Activated CD4-positive, alpha-beta T cell treated with anti-CD3 and anti-CD28 coated beads, Interleukin-2, Interleukin-4, amounts not matched to agents 100 ng/mL and 50 ng/mL, durations not matched to agents 16 hours and 8 hours (primary cell): ENCODE data around the gene LRRC7.
"Not testable (repeated sequence)": the region's sequence is repeated elsewhere in the genome, so short reads cannot be mapped to it uniquely, and the experiment has no call there.

Experiments
- DNase-seq: peaks from one replicate; pipeline ENCODE4 v3.0.0-alpha.2; 2020; ENCODE audit warnings: low spot score

LRRC7 gene

GRCh38 chr1:69888016-69888415 lies 320.3 kb downstream of the LRRC7 start:
- not testable (repeated sequence) for DNase-seq

GRCh38 chr1:69888657-69889056 lies 320.9 kb downstream of the LRRC7 start:
- no peak for DNase-seq

GRCh38 chr1:69898403-69898947 lies 330.8 kb downstream of the LRRC7 start:
- DNase-seq, result no peak

- DNase-seq, result no peak
These were observed 343.6 kb downstream of the LRRC7 start for GRCh38 chr1:69911301-69911801.

DNA sequence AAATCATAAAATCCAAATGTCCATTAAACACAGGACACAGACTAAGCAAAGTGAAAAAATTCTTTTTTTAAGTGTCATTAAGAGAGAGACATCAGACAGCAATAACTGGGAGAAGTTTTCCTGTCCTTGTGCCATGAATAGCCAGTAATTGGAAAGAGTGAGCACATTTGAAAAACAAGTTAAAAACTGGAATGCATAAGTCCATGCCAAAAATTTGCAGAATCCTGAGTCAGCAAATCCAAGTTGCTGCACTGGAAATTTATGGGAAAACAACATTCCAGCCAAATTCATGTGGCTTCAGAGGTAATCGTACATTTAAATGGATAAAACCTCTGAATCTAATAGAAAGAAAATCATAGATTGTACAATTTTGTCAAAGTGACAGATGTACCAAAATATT lies 346.3 kb downstream of the LRRC7 start:
- DNase-seq, result no peak

DNA sequence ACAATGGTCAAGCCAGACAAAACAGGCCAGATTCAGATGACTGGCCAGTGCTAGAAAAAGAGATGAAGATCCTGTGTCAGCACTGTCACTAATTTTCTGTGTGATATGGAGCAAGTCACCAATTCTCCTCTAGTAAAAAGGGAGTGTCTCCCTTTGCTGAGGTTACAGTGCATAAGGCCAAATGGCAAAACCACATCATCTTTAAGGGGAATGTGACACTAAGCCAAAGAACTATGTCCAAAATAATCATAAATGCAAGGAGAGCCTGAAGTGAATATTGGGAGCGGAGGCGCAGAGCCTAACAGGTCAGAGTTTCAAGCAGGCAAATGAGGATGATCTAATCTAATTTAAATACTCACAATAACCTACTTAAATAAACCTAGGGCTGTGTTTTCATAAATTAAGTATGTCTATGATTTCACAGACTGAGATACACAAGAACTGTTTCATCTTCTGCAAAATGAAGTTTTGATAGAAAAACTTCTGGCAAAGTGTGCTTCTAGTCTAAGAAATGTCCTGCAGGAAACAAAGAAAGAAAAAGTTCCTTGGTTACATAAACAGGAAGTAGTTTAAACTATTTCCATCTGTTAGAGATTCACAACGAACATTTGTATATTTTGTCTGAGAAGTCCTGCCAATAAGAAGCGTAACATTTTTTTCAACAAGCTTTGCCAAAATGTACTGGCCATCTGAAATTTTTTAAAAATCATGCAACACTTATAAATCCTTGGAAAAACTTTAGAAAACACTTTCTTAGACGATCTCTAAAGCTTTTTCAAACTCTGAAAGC lies 347.4 kb downstream of the LRRC7 start:
- DNase-seq, result no peak

GRCh38 chr1:69919129-69919921 lies 351.6 kb downstream of the LRRC7 start:
- DNase-seq, result no peak

DNA sequence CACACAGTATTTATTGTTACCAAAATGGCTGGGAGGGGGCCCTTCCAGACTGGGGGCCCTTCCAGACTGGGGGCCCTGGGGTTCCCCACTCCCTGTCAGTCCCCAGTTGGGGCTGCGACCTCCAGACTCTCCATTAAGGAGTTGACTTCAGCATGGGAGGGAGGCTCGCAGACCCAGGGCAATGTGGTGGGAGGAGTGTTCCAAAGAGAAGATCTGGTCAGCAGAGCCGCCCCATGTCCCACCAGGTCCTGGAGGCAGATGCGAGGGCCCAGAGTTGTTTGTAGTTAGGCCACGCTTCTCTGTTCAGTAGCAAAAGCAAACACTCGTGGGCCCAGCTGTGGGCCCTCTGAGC lies 352.2 kb downstream of the LRRC7 start:
- DNase-seq, result no peak

- DNase-seq, result no peak
These were observed 352.7 kb downstream of the LRRC7 start for GRCh38 chr1:69920426-69920825.

GRCh38 chr1:69921486-69921885 lies 353.8 kb downstream of the LRRC7 start:
- no peak for DNase-seq

- DNase-seq, result not testable (repeated sequence)
These were observed 360.5 kb downstream of the LRRC7 start for GRCh38 chr1:69928234-69928633.

DNA sequence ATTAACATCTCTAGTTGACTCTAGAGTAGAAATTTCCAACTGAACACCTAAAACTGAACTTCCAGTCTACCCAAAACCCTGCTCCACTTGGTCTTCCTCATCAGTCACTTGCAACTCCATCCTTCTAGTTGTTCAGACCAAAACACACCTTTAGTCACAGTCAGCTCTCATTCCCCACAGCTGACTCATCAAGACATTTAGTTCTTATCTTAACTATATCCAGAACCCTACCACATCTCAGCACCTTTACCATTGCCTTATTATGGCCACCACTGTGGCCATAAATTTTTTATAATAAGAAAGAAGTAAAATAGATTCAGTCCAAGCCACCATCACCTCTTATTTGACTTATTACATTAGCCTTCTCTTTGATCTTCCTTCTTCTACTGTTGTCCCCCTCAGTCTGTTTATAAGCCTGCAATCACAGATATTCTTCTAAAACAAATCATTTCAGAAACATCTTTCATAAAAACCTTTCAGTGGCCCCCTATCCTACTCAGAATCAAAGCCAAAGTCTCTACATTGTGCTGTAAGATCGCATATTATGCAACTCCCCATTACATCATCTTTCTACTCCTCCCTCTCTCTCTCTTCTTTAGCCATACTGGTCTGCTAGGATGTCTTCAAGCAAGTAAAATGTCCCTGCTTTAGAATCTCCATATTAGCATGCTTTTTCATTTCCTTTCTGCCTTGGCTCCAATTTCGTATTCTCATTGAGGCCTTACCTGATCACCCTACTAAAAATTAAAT lies 361.8 kb downstream of the LRRC7 start:
- DNase-seq, result no peak

DNA sequence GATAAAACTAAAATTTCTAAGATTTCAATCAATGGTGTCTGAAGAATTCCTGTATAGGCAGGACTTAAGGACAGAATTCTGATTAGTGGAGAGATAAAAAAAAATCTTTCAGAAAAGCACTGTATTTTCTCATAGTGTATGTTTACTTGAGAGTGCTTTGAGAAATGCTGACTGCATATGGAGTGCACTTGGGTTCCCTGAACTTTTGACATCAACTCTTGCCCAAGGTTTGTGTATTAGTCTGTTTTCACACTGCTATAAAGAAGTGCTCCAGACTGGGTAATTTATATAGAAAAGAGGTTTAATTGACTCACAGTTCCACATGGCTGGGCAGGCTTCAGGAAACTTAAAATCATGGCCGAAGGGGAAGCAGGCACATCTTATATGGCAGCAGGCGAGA lies 362.7 kb downstream of the LRRC7 start:
- DNase-seq, result no peak

- no peak for DNase-seq
These were observed 365.0 kb downstream of the LRRC7 start for GRCh38 chr1:69932760-69933159.

DNA sequence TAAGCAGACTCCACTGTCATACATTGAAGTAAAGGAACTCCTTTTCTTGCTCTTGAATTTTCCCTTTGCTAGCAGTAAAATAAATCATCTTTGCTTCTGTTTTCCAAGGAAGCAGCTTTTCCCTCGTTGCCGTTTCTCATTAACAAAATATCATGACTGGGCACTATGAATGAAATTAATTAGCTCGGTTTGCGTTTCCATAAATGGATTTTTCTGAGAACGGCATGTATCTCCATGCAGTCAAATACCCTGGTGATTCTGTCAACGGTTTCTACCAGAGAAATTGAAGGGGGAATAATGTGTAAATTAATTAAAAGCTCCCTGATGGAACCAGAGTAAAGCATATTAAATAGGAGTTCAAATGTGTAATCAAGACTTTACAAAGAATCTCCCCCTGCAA lies 372.5 kb downstream of the LRRC7 start:
- DNase-seq, result no peak

DNA sequence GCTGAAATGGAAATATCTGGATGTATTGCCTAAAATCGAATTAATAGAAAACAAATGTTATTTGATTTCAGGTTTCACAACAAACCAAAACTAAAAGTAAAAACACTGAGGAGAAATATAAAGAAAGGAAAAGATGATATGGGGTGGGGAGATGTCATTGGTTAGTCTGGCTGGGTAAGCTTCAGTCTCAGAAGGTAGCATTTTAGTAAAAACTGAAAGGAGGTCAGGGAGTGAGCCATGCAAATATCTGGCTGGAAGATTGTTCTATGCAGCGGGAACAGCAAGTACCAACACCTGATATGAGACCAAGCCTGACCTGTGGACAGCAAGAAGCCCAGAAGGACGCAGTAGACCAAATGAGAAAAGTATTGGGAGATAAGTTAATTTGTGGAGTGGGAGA lies 373.1 kb downstream of the LRRC7 start:
- no peak for DNase-seq

DNA sequence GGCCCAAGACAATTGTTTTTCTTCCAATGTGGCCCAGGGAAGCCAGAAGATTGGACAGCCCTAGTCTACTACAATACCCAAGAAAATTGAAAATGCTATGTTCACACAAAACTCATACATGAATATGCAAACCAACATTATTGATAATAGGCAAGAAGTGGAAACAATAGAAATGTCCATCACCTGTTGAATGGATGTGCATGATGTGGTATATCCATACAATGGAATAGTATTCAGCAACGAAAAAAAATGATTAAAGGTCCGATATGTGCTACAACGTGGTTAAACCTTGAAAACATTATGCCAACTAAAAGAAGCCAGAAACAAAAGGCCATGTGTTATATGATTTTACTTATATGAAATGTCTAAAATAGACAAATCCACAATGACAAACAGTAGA lies 375.3 kb downstream of the LRRC7 start:
- DNase-seq, result no peak

GRCh38 chr1:69946935-69947334 lies 379.2 kb downstream of the LRRC7 start:
- DNase-seq, result no peak

DNA sequence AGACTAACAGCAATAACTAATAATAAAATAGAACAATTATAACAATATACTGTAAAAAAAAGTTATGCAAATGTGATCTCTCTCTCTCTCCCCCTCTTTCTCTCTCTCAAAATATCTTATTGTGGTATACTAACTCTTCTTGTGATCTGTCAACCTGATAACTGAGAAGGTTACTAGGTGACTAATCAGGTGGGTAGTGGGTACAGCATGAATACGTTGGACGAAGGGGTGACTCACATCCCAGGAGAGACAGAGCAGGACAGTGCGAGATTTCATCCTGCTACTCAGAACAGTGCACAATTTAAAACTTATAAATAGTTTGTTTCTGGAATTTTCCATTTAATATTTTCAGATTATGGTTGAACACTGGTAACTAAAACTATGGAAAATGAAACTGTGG lies 380.1 kb downstream of the LRRC7 start:
- no peak for DNase-seq

- no peak for DNase-seq
These were observed 385.0 kb downstream of the LRRC7 start for GRCh38 chr1:69952676-69953075.

DNA sequence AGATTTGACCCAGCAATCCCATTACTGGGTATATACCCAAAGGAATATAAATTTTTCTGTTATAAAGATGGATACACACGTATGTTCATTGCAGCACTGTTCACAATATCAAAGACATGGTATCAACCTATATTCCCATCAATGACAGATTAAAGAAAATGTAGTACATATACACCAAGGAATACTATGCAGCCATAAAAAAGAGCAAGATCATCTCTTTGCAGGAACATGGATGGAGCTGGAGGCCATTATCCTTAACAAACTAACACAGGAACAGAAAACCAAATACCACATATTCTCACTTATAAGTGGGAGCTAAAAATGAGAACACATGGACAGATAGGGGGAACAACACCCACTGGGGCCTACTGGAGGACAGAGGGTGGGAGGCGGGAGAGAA lies 394.7 kb downstream of the LRRC7 start:
- not testable (repeated sequence) for DNase-seq

GRCh38 chr1:69967245-69967766 lies 399.6 kb downstream of the LRRC7 start:
- no peak for DNase-seq
